HG03457 (cell line): ENCODE results near the gene NSG1.

ENCODE experiments used
- ATAC-seq: cut with Tn5 transposase; IDR thresholded peaks from one replicate; pipeline ENCODE4 v1.9.1; 2021; ENCODE audit warnings: moderate number of reproducible peaks; ENCODE audit not compliant: unreplicated experiment

Gene NSG1

GRCh38 chr4:4428966-4429875 is 42.3 kb downstream of the NSG1 start:
- ATAC-seq: no peak

- ATAC-seq: no peak
These were observed 43.7 kb downstream of the NSG1 start for GRCh38 chr4:4430492-4431195.

- no peak for ATAC-seq
These were observed 45.6 kb downstream of the NSG1 start for GRCh38 chr4:4432341-4433125.

- ATAC-seq: no peak
These were observed 47.0 kb downstream of the NSG1 start for GRCh38 chr4:4433941-4434340.

GRCh38 chr4:4436244-4436823 is 49.4 kb downstream of the NSG1 start:
- no peak for ATAC-seq

- ATAC-seq: no peak
These were observed 51.0 kb downstream of the NSG1 start for GRCh38 chr4:4437798-4438470.

GRCh38 chr4:4438891-4439290 is 52.0 kb downstream of the NSG1 start:
- ATAC-seq: no peak

GRCh38 chr4:4439782-4440181 is 52.9 kb downstream of the NSG1 start:
- no peak for ATAC-seq

GRCh38 chr4:4440333-4441061 is 53.6 kb downstream of the NSG1 start:
- ATAC-seq: no peak

GRCh38 chr4:4443821-4444220 is 56.9 kb downstream of the NSG1 start:
- ATAC-seq: no peak

- ATAC-seq: no peak
These were observed 59.5 kb downstream of the NSG1 start for GRCh38 chr4:4446434-4446833.

- peak; percentile 89 for ATAC-seq
These were observed 68.4 kb downstream of the NSG1 start for GRCh38 chr4:4455210-4455865.

- no peak for ATAC-seq
These were observed 69.4 kb downstream of the NSG1 start for GRCh38 chr4:4456351-4456750.

- no peak for ATAC-seq
These were observed 70.1 kb downstream of the NSG1 start for GRCh38 chr4:4456816-4457578.

GRCh38 chr4:4457803-4458553 is 71.1 kb downstream of the NSG1 start:
- ATAC-seq: no peak

GRCh38 chr4:4459181-4459580 is 72.3 kb downstream of the NSG1 start:
- ATAC-seq: no peak

- ATAC-seq: no peak
These were observed 73.9 kb downstream of the NSG1 start for GRCh38 chr4:4460759-4461158.

GRCh38 chr4:4461178-4461577 is 74.3 kb downstream of the NSG1 start:
- ATAC-seq: no peak
